Forelimb muscle (tissue), 1 donor: Measurements from ENCODE around the gene SYNGR4. TPM values are rescaled to one million over a fixed set of nuclear protein-coding genes. Genes with fewer than 3 reads are reported as not detected.
"Not testable (repeated sequence)": the region's sequence is repeated elsewhere in the genome, so short reads cannot be mapped to it uniquely, and the experiment has no call there.

ENCODE experiments used
- DNase-seq: peaks from one replicate; pipeline ENCODE4 v3.0.0-alpha.2; 2013; ENCODE audit warnings: low read depth
- polyA plus RNA-seq: library from polyadenylated mRNA; unstranded; fragments of 120-200 nt; gene quantifications from one replicate; pipeline ENCODE4 v1.2.1, GENCODE V29; 2013; ENCODE audit not compliant: insufficient read length

Gene SYNGR4
- polyA plus RNA-seq, result not detected

- peak; percentile 100 for DNase-seq
Observed at GRCh38 chr19:48363810-48364597, at the start of gene SYNGR4, which contains the start of gene TMEM143. Gene SYNGR4 (plus strand): TSS chr19:48364367. CDS start chr19:48365843, 1,476 bp downstream. Gene TMEM143 (minus strand): TSS chr19:48363940. CDS start chr19:48363920, 20 bp downstream.

DNA sequence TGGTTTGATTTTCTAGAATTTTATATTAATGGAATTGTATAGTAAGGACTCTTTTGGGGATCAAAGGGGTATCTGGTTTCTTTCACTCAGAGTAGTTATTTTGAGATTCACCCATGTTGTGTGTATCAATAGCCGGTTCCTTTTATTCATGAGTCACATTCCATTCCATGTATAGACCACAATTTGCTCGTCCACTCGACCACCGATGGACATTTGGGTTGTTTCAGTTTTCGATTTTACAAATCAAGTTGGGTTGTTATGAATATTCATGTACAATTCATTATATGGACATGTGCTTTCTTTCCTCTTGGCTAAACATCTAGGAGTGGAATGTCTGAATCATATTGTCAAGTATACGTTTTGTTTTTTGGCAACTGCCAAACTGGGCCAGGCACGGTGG lies 48.5 kb upstream of the SYNGR4 start:
- DNase-seq, result no peak

DNA sequence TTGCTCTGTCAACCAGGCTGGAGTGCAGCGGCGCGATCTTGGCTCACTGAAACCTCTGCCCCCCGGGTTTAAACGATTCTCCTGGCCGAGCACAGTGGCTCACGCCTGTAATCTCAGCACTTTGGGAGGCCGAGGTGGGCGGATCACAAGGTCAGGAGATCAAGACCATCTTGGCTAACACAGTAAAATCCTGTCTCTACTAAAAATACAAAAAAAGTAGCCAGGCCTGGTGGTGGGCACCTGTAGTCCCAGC lies 46.5 kb upstream of the SYNGR4 start:
- DNase-seq, result not testable (repeated sequence)

GRCh38 chr19:48318286-48318987 lies 45.7 kb upstream of the SYNGR4 start:
- DNase-seq, result no peak

DNA sequence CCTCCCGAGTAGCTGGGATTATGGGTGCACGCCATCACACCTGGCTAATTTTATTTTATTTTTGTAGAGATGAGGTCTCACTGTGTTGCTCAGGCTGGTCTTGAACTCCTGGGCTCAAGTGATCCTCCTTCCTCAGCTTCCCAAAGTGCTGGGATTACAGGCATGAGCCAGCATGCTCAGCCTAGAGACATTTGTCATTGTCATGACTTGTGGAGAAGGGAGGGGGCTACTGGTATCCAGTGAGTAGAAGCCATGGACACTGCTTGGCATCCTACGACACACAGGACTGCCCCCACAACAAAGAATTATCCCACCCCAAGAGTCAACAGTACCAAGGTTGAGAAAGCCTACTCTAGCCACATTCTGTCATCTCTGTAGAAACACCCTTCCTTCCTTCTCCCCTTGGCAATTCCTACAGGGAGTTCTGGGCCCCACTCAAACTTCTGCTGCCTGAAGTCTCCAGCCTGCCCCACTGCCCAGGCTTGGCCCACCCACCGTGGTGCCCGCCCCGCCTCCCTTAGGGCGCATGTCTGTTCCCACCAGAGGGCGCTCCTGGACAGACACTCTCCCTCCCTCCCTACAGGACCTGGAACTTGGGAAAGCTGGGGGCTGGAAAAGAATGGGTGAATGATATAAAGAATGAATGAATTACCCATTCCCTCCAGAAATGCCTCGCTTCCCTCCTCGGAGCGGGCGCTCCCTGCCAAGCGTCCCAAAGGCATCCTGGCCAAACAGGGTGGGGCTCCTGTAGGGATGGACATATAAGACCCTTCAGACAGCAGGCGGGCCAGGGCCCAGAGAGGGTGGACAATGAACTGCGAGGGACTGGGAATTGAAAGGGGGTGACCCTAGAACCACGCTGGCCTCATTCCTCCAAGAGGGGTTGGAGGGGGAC lies 44.3 kb upstream of the SYNGR4 start:
- DNase-seq, result no peak

- DNase-seq, result no peak
Observed at GRCh38 chr19:48321372-48321621, 42.9 kb upstream of the SYNGR4 start.

GRCh38 chr19:48321622-48322591 lies 42.3 kb upstream of the SYNGR4 start:
- peak; percentile 84 for DNase-seq

DNA sequence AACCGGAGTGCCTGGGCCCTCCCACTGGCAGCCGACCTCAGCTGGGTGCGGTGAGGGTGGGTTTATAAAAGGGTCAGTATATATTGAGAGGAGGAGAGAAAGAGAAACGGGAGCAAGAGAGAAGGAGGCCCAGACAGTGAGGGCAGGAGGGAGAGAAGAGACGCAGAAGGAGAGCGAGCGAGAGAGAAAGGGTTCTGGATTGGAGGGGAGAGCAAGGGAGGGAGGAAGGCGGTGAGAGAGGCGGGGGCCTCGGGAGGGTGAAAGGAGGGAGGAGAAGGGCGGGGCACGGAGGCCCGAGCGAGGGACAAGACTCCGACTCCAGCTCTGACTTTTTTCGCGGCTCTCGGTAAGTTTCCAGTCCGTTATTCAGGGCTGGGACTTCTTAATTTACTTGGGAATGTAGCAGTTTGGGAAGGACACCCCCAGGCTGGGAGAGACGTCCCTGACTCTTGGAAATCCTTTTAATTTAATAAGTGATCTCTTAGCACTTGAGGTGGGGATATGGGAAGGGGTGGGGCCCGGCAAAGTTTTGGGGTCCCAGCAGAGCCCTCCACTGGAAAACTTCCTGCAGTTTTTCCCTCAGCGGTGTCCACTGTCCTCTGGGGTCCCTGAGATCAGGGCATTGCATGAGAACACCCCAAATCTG lies 38.8 kb upstream of the SYNGR4 start, which contains the start of gene EMP3:
Gene EMP3 (plus strand): TSS at position 288 of the 646 bp plus-strand sequence. CDS start 1,293 bp downstream, outside the sequence.
- DNase-seq, result peak; percentile 83

DNA sequence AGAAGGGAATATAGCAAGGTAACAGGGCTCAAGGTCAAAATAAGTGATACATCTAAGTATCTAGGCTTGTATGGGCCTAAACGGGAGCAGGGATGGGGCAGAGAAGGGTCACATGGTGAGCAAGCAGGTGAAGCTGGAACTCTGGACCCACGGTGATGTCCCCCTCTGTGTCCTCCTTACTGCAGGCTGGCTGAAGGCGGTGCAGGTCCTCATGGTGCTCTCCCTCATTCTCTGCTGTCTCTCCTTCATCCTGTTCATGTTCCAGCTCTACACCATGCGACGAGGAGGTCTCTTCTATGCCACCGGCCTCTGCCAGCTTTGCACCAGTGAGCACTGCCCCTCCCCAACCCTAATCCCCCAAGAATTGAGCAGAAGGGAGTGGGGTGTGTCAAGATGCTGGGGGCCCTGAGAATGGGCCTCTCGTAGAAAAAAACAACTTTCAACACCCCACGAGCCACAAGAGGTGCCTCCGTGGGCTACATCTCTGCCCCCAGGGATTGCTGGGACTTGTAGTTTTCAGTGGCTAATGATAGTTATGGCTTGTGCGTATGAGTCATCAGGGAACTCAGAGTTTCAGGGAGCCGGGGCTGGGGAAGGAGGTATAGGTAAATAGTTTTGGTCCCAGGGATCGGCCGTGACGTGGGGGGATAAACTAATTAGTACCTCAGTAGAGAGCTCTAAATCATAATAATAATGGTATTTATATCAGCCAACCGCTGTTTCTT lies 34.8 kb upstream of the SYNGR4 start:
- DNase-seq, result no peak

GRCh38 chr19:48330012-48330681 lies 34.0 kb upstream of the SYNGR4 start:
- DNase-seq, result no peak

DNA sequence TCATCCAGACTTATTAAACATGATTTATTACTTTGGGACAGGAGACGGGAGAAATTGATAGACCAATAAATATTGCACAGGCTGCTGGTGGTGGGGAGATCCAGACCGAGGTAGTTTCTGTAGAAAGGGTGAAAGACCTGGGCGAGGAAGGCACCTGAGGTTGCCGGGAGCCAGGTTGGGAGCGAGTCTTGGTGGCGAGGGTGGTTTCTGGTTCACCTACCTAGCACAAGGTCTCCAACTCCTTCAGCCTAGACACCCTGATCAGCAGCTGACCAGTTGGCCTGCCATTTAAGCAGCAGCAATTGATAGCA lies 31.9 kb upstream of the SYNGR4 start:
- no peak for DNase-seq

- DNase-seq, result peak; percentile 92
Observed at GRCh38 chr19:48332662-48333466, 31.3 kb upstream of the SYNGR4 start.

DNA sequence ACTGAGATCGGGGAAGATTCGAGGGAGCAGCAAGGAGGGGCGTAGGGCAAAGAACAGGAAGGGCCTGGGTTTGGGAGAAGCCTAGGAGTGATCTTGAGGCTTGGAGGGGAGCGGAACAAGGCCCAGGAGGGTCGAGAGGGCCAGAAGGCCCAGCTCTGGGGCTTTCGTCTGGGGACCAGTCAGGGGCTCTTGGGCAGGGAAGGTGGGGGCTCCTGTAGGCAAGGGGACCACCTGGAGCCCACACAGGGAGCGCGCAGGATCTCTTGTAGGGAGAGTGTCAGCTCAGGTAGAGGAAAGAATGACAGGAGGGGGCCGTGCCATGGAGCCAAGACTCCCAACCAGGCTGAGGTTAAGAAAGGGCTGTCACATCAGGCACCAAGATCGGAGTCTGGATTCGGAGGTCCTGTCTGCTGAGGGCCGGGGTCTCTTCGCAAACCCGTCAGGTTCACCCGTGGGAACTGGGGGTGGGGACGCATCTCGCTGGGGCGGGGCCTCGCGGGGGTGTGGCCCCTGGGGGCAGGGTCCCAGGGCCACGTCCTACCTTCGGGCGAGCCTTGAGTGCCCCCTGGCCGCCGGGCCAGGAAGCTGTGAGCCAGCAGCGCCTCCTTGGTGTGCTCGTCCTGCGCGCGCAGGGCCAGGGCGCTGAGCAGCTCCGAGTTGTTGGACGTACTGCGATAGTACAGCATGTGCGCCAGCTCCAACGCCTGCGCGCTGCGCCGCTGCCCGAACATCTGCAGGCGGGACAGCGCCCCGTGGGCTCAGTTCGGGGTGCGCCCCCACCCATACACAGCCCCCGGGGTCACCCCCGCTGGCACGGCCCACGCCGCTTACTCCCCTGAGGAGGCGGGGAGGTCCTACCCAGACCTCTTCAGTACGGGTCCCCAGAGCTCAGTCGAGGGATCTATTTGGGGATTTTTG lies 30.4 kb upstream of the SYNGR4 start:
- no peak for DNase-seq

DNA sequence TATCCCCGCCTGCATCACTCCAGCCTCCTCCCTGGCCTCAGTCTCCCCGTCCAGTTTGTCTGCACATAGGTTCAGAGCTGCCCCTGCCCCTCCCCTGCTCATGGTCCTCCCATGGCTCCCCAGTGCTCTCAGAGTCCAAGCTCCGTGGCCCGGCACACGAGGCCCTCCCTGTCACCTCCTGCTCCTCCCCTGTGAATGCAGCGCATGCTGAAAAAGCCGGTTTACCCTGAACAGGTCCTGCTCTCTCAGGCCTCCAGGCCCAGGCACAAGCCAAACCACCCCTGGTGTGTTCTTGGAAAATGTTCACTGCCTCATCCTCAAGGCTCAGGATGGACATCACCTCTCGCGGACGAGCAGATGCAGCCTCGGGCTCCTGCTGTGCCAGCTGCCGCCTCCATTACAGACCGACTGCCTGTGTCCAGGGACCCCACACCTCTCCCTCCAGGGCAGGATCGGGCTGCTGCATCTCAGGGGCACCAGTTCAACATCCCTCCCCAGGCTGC lies 25.9 kb upstream of the SYNGR4 start:
- no peak for DNase-seq

GRCh38 chr19:48338802-48339503 lies 25.2 kb upstream of the SYNGR4 start:
- DNase-seq, result no peak

- DNase-seq, result no peak
Observed at GRCh38 chr19:48340995-48341394, 23.2 kb upstream of the SYNGR4 start.
